ENCODE data around the gene CRKL.

DNA sequence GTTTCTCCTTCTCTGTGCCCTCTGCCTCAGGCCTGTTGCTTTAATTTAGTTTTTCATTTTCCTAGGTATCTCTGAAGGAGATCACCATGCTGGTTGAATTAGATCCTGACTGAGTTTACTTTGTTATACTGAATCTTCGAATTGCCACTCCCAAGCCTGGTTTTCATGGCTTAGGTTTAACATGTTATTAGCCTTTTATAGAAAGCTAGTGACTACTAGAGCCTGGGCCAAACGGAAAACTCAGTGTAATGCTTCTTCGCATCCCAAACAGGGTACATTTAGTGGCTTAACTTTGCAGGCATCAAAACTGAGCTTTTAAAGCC is 3.6 kb downstream of the CRKL start:
- TF ChIP-seq EZH2 (IDR thresholded peaks at IDR 0.05; ENCODE audit: insufficient read depth, poor library complexity, severe bottlenecking) (no peak), EZH2phosphoT487 (IDR thresholded peaks at IDR 0.05; ENCODE audit: insufficient read depth, low read depth) (no peak)
